Skin of body (tissue), 1 donor: ENCODE data around the gene MYO1F. TPM values are rescaled to one million over a fixed set of nuclear protein-coding genes. Genes with fewer than 3 reads are reported as not detected.

Experiments
- total RNA-seq: library from RNA; depleted of rRNA; stranded (reverse); fragments of >200 nt; gene quantifications from one replicate; pipeline ENCODE4 v1.2.3, GENCODE V29; 2014

The MYO1F gene
- total RNA-seq, 1 donor from 2014 or later = 12.0 TPM

Other genes starting within 250 kb of the MYO1F start
- 4.8 TPM for gene KANK3, start 234.2 kb downstream of the MYO1F start, total RNA-seq
- 5.8 TPM for gene ANGPTL4, start 213.3 kb downstream of the MYO1F start, total RNA-seq
- gene RAB11B, start 187.1 kb downstream of the MYO1F start, total RNA-seq = 76.5 TPM
- gene MARCHF2, start 164.1 kb downstream of the MYO1F start, total RNA-seq = 24.0 TPM
- gene HNRNPM, start 132.5 kb downstream of the MYO1F start, total RNA-seq = 94.2 TPM
- 2.3 TPM for gene PRAM1, start 74.8 kb downstream of the MYO1F start, total RNA-seq
- 4.8 TPM for gene ZNF414, start 63.3 kb downstream of the MYO1F start, total RNA-seq
- 32.7 TPM for gene ADAMTS10, start 33.3 kb upstream of the MYO1F start, total RNA-seq
- not detected for gene NFILZ, start 53.2 kb upstream of the MYO1F start, total RNA-seq
- not detected for gene ACTL9, start 121.4 kb upstream of the MYO1F start, total RNA-seq
- gene OR2Z1, start 144.2 kb upstream of the MYO1F start, total RNA-seq = not detected